ENCODE results near the gene CD300LG.
"Not testable (repeated sequence)": the region's sequence is repeated elsewhere in the genome, so short reads cannot be mapped to it uniquely, and the experiment has no call there.

Gene CD300LG

GRCh38 chr17:43846963-43847371 is at the start of gene CD300LG:
TSS of gene CD300LG (plus strand) at chr17:43847176. CDS start at chr17:43847217, 41 bp downstream.
- DNase-seq (ENCODE audit: low spot score) = no peak
- FAIRE-seq = no peak

- DNase-seq (ENCODE audit: low spot score); FAIRE-seq: not testable (repeated sequence)
These were observed 49.0 kb upstream of the CD300LG start for GRCh38 chr17:43798024-43798423.

GRCh38 chr17:43799047-43799446 is 47.9 kb upstream of the CD300LG start:
- no peak for FAIRE-seq
- DNase-seq (ENCODE audit: low spot score) = no peak

- DNase-seq (ENCODE audit: low spot score) (no peak), FAIRE-seq (no peak)
These were observed 46.2 kb upstream of the CD300LG start for GRCh38 chr17:43800736-43801135.

- no peak for DNase-seq (ENCODE audit: low spot score)
- no peak for FAIRE-seq
These were observed 45.1 kb upstream of the CD300LG start for GRCh38 chr17:43801844-43802243.

- DNase-seq (ENCODE audit: low spot score) = no peak
- no peak for FAIRE-seq
These were observed 43.2 kb upstream of the CD300LG start for GRCh38 chr17:43803758-43804157.

GRCh38 chr17:43805117-43805516 is 41.9 kb upstream of the CD300LG start:
- FAIRE-seq = no peak

GRCh38 chr17:43808076-43808475 is 38.9 kb upstream of the CD300LG start:
- FAIRE-seq = no peak
- no peak for DNase-seq (ENCODE audit: low spot score)

More at GRCh38 chr17:43805117-43805516, 41.9 kb upstream of the CD300LG start:
- DNase-seq (ENCODE audit: low spot score) = no peak

GRCh38 chr17:43809121-43809520 is 37.9 kb upstream of the CD300LG start:
- DNase-seq (ENCODE audit: low spot score) (no peak), FAIRE-seq (no peak)

- DNase-seq (ENCODE audit: low spot score) = no peak
- no peak for FAIRE-seq
These were observed 36.7 kb upstream of the CD300LG start for GRCh38 chr17:43810226-43810715.

- DNase-seq (ENCODE audit: low spot score) = no peak
- peak; percentile 35 for FAIRE-seq
These were observed 36.2 kb upstream of the CD300LG start for GRCh38 chr17:43810823-43811222.

GRCh38 chr17:43812396-43813265 is 34.3 kb upstream of the CD300LG start:
- no peak for FAIRE-seq
- DNase-seq (ENCODE audit: low spot score) = no peak

GRCh38 chr17:43813386-43813785 is 33.6 kb upstream of the CD300LG start:
- FAIRE-seq = no peak
- DNase-seq (ENCODE audit: low spot score) = no peak

- no peak for FAIRE-seq
These were observed 33.0 kb upstream of the CD300LG start for GRCh38 chr17:43814026-43814425.

GRCh38 chr17:43814714-43815113 is 32.3 kb upstream of the CD300LG start:
- FAIRE-seq (no peak), DNase-seq (ENCODE audit: low spot score) (no peak)

More at GRCh38 chr17:43814026-43814425, 33.0 kb upstream of the CD300LG start:
- no peak for DNase-seq (ENCODE audit: low spot score)

- DNase-seq (ENCODE audit: low spot score) (no peak), FAIRE-seq (no peak)
These were observed 30.3 kb upstream of the CD300LG start for GRCh38 chr17:43816336-43817320.

- DNase-seq (ENCODE audit: low spot score) (no peak), FAIRE-seq (no peak)
These were observed 29.1 kb upstream of the CD300LG start for GRCh38 chr17:43817826-43818225.

GRCh38 chr17:43818966-43819365 is 28.0 kb upstream of the CD300LG start:
- DNase-seq (ENCODE audit: low spot score) = no peak
- FAIRE-seq = no peak

- peak; percentile 30 for FAIRE-seq
- DNase-seq (ENCODE audit: low spot score) = no peak
These were observed 26.2 kb upstream of the CD300LG start for GRCh38 chr17:43820759-43821158.

- no peak for DNase-seq (ENCODE audit: low spot score)
- FAIRE-seq = no peak
These were observed 24.3 kb upstream of the CD300LG start for GRCh38 chr17:43822570-43823190.

Measured in urothelium cell line (cell line).